Activated CD4-positive, alpha-beta T cell treated with anti-CD3 and anti-CD28 coated beads for 48 hours (primary cell): Measurements from ENCODE around the gene CTTN.

Experiments
- DNase-seq: peaks from one replicate; pipeline ENCODE4 v3.0.0-alpha.2; 2020

CTTN gene

DNA sequence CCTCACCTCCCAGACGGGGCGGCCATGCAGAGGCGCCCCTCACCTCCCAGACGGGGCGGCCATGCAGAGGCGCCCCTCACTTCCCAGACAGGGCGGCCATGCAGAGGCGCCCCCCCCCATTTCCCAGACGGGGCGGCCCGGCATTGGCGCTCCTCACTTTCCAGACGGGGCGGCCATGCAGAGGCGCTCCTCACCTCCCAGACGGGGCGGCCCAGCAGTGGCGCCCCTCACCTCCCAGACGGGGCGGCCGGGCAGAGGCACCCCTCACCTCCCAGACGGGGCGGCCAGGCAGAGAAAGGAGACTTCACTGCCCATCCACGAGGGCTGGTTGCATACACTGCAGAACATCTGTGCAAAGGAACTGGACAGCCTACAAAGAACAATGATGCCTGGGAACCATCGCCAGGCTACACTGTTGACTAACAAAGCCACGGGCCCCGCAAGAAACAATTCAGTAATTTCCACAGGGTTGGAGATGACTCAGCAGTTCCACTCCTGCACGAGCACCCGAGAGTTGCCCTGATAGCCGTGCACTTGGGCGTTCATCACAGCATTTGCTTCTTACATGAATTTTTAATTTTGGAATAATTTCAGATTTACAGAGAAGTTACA, 58.7 kb downstream of the CTTN start:
- peak; percentile 21 for DNase-seq

DNA sequence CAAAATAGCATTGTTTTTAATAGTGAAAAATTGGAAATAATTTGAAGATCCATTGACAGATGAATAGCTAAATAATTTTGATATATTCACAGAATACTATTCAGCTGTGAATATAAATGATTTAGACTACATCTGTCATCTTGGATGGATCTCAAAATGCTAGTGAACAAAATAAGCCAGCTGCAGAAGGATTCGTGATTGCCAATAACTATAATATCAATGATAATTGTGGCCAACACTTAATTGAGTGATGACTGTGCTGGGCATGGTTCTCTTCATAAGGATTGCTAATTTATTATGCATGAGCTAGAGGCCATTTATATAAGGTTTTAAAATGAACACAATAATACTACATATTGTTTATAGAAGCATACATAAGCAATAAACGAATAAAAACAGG, 60.4 kb downstream of the CTTN start:
- DNase-seq: no peak

DNA sequence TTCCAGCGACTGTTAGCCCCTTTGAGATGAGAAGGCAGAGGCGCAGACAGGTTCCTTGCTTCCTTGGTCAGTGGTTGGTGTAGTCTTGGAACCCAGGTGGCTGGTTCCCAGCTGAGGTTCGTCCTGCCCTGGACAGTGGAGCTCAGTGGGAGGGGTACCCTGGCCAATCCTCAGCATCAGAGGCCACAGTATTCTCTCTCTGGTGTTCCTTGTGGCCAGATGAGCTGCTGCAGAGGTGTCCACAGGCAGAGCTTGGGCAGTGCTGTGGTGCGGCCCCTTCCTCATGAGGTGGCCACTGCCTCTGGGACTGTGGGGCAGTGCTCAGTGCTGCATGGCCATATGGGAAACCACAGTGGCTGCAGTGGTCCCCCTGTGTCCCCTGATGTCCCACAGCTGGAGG, 61.8 kb downstream of the CTTN start:
- no peak for DNase-seq

DNA sequence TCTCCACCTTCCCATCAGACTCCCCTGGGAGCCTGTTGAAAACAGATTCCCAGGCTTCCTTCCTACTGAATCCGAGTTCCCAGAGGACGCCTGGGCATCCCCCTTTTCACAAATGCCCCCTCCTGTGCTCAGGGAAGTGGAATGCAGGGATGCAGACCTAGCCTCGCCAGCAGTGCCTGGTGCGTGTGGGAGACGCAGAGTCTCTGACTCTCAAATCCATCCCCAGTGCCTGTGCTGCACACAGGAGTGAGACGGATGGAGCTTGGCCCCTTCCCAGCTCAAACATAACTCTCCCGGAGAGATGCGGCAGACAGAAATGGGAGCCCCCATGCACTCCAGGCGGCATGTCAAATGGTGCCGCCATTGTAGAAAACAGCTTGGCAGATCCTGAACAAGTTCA, 62.6 kb downstream of the CTTN start:
- DNase-seq: no peak

DNA sequence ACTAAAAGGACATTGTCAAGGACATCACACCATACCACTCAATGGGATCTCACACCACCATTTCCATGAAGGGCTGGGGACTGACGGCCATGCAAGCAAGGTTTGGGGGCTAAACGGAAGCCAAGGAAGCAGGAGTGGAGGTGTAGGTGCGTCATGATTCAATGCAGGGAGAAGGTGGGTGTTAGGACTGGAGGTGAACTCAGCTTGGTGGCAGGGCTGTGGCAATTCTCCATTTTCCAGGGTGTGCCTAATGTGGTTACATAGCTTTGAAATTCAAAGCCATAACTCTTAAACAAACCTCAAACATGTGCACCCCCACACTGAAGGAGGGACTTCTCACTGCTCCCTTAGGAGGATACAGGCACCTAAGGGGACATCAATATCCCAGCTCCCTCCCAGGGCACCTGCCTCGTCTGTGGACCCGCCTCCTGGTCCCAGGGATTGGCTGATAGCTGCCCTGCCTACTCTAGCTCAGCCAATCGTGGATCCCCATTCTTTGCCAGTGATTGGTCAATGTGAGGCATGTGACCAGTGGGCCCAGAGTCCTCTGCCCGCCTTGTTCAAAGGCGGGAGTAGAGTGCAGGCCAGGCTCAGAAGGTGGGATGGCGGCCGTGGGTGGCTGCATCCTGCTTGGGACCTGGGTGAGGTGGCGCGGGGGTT, 64.6 kb downstream of the CTTN start:
- peak; percentile 24 for DNase-seq

DNA sequence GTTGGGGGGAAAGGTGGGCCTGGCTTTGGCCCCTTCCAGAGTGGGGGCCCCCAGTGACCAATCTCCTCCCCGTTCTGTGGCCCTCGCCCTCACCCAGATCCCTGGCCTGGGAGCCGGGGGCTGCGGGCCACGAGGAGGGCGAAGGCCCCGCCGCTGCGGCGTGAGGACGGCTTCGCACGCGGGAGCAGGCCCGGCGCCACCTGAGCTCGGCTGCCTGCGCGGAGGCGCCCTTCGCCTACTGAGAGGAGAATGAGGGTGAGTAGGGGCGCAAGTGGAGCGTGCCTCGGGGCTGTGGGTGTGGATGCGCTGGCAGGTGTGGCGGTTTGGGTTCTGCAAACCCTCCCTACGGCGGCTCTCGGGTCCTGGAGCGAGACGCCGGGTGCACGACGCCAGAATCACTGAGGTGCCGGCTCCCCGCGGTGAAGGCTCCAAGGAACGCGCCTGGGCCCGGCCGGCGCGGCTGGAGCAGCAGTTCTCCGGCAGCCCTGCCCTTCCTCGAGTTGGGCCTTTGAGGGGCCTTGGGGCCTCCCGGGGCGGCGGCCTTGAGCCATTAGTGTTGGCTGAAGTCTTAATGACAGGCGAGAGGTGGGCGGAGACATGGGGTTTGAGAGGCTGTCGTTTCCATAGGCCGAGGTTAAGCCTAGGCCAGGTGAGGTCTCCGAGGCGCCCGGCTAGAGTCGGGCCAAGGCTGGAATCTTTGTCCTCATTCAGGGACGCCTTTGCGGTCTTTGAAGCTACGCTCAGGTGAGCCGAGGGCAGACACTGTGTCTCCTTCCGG, 65.3 kb downstream of the CTTN start:
- no peak for DNase-seq

DNA sequence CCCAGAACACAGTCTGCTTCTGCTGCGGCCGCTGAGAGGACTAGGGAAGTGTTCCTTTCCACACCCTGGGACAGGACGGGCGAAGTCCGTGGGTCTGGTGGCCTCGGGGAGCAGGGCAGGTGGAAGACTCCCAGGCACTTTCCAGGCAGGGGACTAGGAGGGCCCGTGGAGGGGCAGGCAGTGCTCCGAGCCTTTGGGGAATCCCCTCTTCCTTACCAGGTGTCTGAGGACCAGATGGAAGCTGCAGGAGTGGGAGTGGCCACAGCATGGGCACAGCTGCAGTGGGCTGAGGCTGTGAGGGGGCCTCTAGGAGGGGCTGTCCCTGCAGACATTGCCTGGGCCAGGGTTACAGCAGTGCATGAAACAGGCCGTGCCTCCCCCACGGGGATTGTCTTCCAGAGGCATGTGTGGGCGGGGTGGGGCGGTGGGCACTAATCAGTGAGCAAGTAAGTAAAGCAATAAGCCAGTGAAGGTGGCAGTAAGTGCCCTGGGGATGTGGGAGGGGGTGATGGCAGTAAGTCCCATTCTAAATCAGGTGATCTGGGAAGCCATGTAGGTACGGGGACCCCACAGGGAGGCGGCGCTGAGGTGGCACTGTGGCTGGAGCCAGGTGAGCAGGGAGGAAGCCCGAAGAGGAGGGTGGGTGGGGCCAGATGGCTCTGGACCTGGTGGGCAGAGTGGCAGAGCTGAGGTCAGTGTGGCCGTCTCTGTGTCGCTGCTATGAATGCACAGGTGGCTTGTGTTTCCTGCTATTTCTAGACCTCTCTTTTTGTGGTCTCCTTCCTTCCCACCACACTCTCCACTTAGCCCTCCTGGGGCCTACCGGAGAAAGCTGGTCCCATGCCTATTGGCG, 66.4 kb downstream of the CTTN start:
- DNase-seq: no peak

DNA sequence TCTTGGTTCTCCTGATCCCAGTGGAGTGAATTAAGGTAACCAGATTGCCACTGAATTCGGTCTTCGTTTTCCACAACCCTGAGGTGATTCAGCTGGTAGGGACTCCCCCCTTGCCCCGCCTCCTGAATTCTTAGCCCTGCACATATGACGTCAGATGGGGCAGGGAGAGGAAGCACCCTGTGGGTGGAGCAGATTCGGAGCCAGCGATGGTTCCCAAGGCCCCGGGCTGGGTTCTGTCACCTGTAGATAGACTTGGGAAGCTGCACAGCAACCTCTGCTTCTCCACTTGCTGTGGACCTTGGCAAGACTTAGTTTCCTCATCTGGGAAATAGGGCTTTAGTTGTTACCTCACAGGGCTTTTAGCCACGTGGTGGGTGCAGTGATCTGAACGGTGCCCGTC, 67.8 kb downstream of the CTTN start:
- peak; percentile 13 for DNase-seq

DNA sequence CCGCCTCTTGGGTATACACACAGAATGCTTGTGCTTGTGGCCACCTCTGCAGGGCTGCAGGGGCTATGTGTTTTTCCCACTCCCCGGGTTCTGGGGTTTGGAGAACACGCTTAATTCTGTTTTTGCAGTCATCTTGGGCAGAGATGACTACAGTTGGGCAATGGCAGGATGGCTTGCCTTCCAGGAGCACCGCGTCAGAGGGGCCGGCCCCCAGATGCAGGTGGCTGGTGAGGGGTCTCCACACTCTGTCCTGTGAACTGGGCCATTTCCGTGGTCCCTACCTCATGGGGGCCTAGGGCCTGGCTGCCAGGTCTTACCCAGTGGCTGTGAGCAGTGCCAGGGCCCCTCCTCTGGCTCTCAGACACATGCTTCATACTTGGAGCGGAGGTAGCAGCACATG, 68.3 kb downstream of the CTTN start:
- DNase-seq: no peak

DNA sequence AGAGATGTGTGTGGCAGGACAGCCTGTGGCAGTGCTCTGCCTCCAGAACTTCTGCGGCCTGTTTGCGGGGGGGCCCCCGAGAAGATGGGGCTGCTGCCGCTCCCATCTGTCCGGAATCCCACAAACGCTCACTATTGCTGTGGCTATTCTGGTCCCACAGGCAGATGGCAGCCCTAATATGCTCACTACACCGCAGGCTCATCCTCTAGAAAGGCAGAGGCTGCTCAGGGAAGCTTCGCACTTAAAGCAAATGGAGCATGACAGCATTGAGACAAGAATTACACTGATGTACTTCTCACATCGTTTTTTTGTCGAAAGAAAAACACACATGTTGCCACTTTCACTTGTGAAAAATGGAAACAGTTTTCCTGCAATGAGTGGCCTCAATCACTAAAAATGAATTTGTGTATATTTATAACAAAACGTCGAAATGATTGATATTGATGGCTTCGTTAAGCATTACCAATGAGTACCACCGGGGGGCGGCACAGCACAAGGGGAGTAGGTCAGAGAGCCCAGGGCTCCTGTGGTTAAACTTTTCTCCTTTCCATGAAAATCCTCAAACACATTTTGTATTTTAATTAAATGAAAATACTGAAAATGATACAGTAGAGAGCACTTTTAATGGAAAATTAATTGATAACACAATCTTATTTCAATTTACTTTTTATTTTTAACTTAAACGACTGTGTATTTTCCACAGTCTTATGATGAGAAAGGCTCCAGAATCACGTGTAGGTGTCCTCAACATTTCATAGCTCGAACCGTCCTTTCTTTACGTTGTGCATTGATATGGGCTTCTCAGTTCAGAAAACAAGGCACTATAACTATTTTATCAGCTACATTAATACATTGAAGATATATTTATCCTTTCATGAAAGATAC, 69.1 kb downstream of the CTTN start:
- peak; percentile 76 for DNase-seq

DNA sequence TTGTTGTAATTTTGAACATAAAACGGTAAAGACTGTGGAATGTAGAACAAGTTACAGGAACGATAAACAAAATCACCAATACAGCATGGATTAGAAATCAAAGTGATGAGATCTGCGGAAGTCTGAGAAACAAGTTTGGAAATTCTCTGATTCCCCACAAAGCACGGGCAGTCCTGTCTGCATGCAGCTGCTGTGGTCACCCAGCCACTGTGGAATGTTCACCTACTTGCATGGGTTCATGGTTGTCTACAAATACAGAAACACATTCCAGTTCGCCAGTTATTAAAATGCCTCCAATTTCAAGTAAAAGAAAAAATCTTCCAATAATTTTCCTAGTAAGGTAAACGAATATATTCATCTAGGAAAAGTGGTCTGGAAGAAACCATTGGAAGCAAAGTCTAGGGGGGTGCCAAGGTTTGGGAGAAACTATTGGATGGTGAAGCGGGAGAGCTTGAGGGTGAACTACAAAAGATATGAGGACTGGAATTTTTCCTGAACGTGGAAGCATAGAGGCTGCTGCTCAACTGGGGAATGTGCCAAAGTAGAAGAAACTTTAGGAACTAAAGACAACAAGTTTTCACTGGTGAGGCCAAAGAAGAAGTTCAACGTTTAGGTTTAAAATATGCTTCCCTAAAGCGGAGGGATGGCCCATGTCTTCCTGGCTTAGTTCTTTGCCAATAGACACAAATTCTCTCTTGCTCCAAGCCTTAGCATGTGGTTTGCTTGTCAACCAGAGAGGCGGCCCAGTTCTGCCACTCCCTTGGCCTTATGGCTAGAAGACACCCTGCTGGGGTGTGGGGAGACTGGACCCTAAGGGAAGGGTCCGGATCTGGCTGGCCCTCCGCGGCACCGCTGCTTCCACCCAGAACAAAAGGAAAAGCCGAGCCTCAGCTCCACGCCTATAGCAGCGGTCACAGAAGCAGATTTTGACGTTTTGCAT, 70.2 kb downstream of the CTTN start:
- DNase-seq: no peak

DNA sequence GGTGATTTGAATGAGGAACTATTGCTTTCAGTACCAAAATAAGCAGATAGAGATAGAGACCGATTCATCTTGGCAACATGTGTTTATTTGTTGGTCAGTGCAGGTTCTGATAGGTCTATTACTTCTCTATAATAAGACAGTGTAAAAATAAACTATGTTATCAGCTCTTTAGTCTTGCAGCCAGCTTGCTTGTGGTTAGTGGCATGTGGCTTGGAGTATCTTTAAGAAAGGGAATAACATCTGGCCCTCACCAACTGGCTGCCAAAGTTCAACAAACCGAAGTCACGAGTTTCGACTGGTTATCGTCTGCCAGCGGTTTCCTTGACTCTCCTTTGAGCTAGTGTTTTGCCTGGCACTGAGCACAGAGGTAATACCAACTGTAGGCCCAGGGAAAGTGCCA, 71.8 kb downstream of the CTTN start:
- DNase-seq: no peak

DNA sequence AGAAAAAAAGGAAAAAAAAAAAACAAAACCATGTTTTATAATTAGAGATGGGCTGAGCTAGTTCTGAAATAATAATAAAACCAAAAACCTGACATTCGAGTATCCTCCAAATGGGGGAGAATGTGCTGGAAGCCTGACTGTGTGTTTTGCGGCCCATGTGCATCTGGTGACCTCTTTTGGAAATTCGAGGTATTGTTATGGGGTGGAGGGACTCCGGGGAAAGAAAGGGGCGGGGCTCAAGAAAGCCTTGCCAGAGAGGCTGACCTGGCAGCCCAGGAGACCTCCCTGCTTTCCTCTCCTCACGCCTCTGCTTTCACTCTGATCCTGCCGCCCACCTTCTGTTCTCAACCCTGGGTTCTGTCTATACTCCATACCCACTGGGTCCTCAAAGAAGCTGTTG, 72.9 kb downstream of the CTTN start:
- peak; percentile 37 for DNase-seq

DNA sequence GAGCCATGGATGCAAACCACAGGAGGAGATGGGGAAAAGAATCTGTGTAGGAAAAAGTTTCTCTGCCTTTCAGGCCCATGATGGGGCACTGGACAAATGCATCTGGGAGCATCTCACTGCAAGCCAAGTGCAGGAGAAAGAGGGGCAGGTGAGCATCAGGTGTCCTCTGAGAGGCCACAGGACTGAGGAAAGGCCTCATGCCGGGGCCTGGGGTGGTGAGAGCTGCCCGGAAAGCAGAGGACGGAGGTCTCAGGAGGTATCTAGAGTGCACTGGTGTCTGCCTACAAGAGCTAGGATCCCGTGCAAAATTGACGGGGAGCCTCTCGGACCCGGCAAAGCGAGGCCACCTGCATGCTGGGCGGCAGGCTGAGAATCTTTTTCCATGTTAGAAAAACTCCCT, 73.9 kb downstream of the CTTN start:
- DNase-seq: no peak

DNA sequence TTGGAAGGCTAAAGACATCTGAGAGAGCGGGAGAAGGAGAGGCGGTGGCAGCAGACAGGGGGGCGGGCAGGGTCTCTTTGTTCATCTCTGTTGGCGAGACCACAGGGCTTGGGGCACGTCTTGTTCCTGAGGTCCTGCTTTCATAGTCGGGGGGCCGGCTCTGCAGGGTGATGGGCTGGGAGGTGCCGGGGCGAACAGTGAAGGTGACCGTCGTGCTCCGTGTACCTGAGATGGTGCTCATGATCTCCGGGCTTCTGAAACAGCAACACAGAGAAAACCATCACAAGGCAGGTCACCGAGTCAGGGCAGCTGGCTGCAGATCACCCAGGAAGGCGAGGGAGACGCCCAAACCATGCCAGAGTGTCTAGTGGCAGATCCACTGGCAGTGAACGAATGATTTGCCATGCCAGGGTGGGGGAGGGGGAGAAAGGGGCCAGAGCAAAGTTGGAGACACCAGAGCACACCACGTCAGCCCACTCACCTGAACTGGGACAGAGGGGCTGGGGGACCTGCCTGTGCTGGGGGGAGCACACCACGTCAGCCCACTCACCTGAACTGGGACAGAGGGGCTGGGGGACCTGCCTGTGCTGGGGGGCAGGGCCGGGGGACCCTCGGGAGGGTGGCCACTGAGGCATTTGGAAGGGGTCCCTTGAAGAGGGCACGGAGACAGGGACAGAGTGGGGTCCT, 75.0 kb downstream of the CTTN start:
- no peak for DNase-seq

DNA sequence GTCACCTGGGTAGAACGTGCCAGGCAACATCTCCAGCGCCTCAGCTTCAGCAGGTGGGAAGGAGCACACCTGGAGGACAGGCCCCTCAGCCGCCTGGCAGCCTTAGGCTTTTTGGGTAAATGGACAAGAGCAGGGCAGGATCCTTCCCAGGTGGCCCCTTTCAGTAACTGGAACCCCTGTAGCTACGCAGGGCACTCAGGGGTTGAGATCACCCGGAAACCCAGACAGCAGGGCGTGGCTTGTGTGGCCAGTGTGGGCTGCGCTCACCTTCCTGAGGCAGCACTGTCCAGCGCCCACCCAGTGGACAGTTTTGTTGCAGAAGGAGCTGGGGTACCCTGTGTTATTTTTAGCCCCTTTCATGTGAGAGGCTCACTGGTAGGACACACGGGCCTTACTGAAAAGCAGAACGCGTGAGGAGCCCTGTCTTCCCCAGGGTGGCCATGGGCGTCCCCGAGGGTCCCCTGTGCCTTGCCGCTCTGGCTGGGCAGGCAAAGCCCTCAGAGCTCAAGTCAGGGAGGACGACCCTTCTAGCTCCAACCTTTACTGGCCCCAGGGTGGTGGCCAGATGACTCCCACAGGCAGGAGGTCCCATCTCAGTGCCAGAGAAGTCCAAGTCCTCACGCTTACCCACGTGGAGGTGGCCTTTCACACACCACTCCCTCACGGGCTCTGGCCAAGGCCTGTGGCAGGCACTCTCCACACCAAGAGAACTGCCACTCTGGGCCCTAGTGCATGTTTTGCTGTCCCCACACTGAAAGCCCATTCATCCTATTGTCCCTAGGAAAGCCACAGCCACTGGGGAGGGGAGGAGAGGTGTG, 75.8 kb downstream of the CTTN start:
- no peak for DNase-seq

DNA sequence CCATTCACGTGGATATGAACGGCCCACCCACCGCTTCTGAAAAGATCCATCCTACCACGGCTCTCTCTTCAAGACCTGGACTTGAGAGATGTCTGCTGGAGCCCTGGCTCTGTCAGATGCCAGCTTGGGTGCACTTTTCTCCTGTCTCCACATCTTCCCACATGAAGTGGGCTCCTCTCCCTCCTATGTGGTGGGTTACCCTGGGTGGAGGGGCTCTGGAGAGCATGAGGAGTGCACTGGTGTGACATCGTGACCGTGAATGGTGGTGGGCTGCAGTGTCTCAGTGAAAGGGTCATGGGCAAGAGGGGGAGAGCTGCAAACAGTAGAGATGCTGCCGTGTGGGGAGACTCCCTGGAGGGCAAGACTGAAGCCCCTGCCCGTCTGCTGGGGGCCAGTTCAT, 76.4 kb downstream of the CTTN start:
- DNase-seq: no peak

DNA sequence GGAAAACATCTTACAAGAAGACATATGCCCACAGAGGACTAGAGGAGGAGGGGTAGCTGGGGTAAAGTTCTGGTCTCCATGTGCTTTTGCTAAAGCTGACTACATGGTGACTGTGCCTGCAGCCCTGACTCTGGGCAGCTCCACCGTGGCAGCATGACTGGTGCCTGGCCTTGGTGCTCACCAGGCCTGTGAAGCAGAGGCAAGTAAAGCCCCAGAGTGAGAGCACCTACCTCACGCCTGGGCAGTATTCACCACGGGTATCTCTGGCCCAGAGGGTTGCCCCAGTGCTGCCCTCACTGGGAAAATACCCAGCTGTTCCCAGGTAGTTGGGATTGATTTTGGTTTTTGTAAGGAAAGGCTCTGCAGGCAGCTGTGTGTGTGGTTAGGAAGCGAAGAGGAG, 78.3 kb downstream of the CTTN start:
- DNase-seq: no peak

DNA sequence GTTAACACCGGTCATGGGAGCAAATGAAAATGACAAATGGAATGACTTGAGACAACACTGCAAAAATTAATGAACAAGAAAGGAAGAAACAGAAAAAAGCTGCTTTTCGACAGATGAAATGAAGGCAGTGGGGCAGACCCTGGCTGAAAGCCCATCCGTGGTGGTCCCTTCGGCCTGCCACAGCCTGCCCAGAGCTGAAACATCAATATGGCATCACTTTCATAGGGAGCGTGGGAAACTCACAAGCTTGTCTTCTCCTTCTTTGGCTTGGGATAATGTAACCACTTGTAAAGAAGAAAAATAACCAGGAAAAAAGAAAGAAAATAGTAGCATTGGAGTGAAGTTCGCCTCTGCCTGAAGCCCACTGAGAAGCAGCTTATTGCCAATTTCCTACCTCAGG, 78.8 kb downstream of the CTTN start:
- no peak for DNase-seq

DNA sequence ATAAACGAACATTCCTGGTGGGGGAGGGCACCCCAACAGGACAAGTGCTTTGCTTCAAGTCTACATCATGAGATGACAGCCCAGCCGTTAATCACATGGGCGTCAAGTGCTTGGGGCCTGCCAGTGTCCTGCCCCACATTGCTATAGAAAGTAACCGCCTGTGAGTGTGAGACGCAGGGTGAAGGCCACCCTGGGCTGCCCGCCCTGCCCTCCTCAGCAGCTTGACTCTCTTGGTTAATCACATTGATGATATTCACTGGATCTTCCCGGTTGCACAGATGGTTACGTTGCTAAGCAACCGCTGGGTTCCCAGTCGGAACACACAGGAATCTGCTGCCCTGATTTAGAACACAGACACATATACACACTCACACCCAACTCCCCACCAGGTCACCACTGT, 79.3 kb downstream of the CTTN start:
- no peak for DNase-seq
